ENCODE data around the gene NKD2. TPM values are rescaled to one million over a fixed set of nuclear protein-coding genes. Genes with fewer than 3 reads are reported as not detected.

NKD2 gene
- total and polyA plus RNA-seq, 2 experiments from 2014 or later: 1.4 to 9.1 TPM

DNA sequence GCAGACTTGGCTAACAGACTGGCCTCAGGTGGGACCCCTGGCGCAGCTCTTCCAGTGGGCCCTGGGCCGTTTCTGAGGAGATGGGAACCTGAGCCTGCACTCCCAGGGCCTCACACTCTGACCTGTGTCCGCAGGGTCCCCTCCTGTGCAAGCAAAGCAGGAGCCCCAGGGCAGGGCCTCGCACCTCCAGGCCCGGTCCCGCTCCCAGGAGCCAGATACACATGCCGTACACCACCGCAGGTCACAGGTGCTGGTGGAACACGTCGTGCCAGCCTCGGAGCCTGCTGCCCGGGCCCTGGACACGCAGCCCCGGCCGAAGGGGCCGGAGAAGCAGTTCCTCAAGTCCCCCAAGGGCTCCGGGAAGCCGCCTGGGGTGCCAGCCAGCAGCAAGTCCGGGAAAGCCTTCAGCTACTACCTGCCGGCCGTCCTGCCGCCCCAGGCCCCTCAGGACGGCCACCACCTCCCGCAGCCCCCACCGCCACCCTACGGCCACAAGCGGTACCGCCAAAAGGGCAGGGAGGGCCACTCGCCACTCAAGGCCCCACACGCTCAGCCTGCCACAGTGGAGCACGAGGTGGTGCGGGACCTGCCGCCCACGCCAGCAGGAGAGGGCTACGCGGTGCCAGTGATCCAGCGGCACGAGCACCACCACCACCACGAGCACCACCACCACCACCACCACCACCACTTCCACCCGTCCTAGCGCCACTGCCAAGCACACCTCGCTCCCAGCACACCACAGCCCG, 29.2 kb downstream of the NKD2 start:
- DNase-seq (ENCODE audit: low spot score): no peak
- Histone ChIP-seq H3K4me1 (ENCODE audit: insufficient read depth) (no peaks in the 10 kb centered on the region), H3K4me2 (no peak overlapping the region), H3K27ac (no peak overlapping the region), H3K9me2 (replicated peaks; ENCODE audit: insufficient read depth) (no peaks in the 10 kb centered on the region), H3K36me3 (replicated peaks; ENCODE audit: insufficient read depth, low read depth) (no peaks in the 10 kb centered on the region), H3K4me3 (no peak overlapping the region), H2AFZ (no peak overlapping the region), H3K27me3 (no peaks in the 10 kb centered on the region), H3K9me3 (ENCODE audit: low read depth) (no peaks in the 10 kb centered on the region), H4K20me1 (ENCODE audit: insufficient read depth, poor library complexity, severe bottlenecking) (no peaks in the 10 kb centered on the region), H3K79me2 (no peaks in the 10 kb centered on the region)
- no peak for TF ChIP-seq EZH2 (IDR thresholded peaks at IDR 0.05; ENCODE audit: borderline replicate concordance)
- no peak for TF ChIP-seq EZH2phosphoT487 (IDR thresholded peaks at IDR 0.05; ENCODE audit: low read depth, severe bottlenecking, unreplicated experiment)
- TF ChIP-seq, protein P1, sequence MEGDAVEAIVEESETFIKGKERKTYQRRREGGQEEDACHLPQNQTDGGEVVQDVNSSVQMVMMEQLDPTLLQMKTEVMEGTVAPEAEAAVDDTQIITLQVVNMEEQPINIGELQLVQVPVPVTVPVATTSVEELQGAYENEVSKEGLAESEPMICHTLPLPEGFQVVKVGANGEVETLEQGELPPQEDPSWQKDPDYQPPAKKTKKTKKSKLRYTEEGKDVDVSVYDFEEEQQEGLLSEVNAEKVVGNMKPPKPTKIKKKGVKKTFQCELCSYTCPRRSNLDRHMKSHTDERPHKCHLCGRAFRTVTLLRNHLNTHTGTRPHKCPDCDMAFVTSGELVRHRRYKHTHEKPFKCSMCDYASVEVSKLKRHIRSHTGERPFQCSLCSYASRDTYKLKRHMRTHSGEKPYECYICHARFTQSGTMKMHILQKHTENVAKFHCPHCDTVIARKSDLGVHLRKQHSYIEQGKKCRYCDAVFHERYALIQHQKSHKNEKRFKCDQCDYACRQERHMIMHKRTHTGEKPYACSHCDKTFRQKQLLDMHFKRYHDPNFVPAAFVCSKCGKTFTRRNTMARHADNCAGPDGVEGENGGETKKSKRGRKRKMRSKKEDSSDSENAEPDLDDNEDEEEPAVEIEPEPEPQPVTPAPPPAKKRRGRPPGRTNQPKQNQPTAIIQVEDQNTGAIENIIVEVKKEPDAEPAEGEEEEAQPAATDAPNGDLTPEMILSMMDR (IDR thresholded peaks at IDR 0.05; ENCODE audit: poor library complexity): no peak
- WGBS (ENCODE audit: low lambda C conversion rate, missing lambda C conversion rate): 94% methylated on average over 31 of the region's 43 CpGs

DNA sequence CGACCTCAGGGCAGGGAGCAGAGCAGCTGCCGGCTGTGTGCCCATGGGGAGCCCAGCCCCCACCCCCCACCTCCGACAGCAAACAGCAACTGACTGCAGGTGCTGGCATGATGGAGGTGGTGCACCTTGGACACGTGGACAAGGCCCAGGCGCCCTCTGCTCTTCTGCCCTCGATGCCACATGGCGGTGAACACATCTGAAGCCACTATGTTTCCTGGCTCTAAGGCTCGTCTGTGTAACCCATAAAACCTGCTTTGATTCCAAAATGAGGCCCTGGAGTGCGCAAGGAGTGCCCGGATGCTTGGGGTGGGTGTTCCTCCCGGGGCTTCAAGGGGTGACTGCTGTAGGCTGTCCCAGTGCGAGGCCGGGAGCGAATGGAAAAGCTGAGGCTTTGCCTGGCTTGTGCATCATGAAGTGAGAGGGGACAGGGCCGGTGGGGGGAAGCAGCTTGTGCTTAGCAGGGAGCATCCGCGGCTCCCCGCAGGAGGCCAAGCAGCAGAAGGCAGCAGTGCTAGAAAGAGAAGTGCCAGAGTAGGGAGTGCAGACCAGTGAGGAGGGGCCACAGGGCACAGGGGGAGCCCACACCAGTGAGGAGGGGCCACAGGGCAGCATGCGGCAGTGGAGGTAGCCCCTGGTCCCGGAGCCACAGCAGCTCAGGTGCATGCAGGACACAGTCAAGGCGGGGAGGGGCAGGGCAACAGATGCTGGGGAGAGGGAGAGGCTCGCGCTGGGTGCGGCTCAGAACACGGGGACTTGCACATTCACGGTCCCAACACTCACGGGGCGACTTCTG, 30.0 kb downstream of the NKD2 start:
- no peak overlapping the region for H3K4me2 ChIP-seq
- no peaks in the 10 kb centered on the region for H4K20me1 ChIP-seq (ENCODE audit: insufficient read depth, poor library complexity, severe bottlenecking)
- H3K27me3 ChIP-seq: no peaks in the 10 kb centered on the region
- H3K4me3 ChIP-seq: no peak overlapping the region
- H3K9me3 ChIP-seq (ENCODE audit: low read depth): no peaks in the 10 kb centered on the region
- TF ChIP-seq EZH2phosphoT487 (IDR thresholded peaks at IDR 0.05; ENCODE audit: low read depth, severe bottlenecking, unreplicated experiment) (no peak), EZH2 (IDR thresholded peaks at IDR 0.05; ENCODE audit: borderline replicate concordance) (no peak)
- TF ChIP-seq, protein P1 (IDR thresholded peaks at IDR 0.05; ENCODE audit: poor library complexity): no peak
- no peak overlapping the region for H3K27ac ChIP-seq
- no peaks in the 10 kb centered on the region for H3K36me3 ChIP-seq (replicated peaks; ENCODE audit: insufficient read depth, low read depth)
- 85% methylated on average over 26 of the region's 28 CpGs for WGBS (ENCODE audit: low lambda C conversion rate, missing lambda C conversion rate)
- no peaks in the 10 kb centered on the region for H3K9me2 ChIP-seq (replicated peaks; ENCODE audit: insufficient read depth)
- no peak for DNase-seq (ENCODE audit: low spot score)
- H3K79me2 ChIP-seq: no peaks in the 10 kb centered on the region
- H3K4me1 ChIP-seq (ENCODE audit: insufficient read depth): no peaks in the 10 kb centered on the region
- H2AFZ ChIP-seq: no peak overlapping the region

DNA sequence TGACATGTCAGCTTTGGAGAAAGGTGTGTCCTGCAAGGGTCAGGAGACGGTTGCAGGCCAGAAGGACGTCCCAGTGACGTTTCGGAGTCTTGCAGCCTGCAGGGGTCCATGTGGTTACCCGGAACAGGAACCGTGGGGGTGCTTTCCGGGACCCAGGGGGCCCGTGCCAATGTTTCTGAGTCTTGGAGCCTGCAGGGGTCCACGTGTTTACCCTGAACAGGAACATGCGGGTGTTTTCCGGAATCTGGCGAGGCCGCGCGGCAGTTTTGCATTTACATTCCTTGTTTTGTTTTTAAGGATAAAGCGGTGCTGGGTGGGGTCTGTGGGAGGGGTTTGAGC, 30.6 kb downstream of the NKD2 start:
- Histone ChIP-seq H4K20me1 (ENCODE audit: insufficient read depth, poor library complexity, severe bottlenecking) (no peaks in the 10 kb centered on the region), H3K36me3 (replicated peaks; ENCODE audit: insufficient read depth, low read depth) (no peaks in the 10 kb centered on the region)

More for the DNA sequence above, 30.6 kb downstream of the NKD2 start:
- no peaks in the 10 kb centered on the region for H3K4me1 ChIP-seq (ENCODE audit: insufficient read depth)
- no peaks in the 10 kb centered on the region for H3K9me2 ChIP-seq (replicated peaks; ENCODE audit: insufficient read depth)
- DNase-seq (ENCODE audit: low spot score): no peak
- no peak overlapping the region for H3K4me3 ChIP-seq
- no peaks in the 10 kb centered on the region for H3K79me2 ChIP-seq
- no peak overlapping the region for H3K4me2 ChIP-seq
- TF ChIP-seq EZH2 (IDR thresholded peaks at IDR 0.05; ENCODE audit: borderline replicate concordance): no peak
- TF ChIP-seq EZH2phosphoT487 (IDR thresholded peaks at IDR 0.05; ENCODE audit: low read depth, severe bottlenecking, unreplicated experiment): no peak
- TF ChIP-seq, protein P1 (IDR thresholded peaks at IDR 0.05; ENCODE audit: poor library complexity): no peak
- no peaks in the 10 kb centered on the region for H3K9me3 ChIP-seq (ENCODE audit: low read depth)
- WGBS (ENCODE audit: low lambda C conversion rate, missing lambda C conversion rate): 87% methylated on average over 16 of the region's 16 CpGs
- H3K27ac ChIP-seq: no peak overlapping the region
- no peaks in the 10 kb centered on the region for H3K27me3 ChIP-seq
- no peak overlapping the region for H2AFZ ChIP-seq
